GM04503 (cell line): Measurements from ENCODE around the gene SPNS2.

Experiments used
- DNase-seq: peaks from one replicate; pipeline ENCODE4 v3.0.0-alpha.2; 2012; ENCODE audit warnings: low read depth

SPNS2 gene

DNA sequence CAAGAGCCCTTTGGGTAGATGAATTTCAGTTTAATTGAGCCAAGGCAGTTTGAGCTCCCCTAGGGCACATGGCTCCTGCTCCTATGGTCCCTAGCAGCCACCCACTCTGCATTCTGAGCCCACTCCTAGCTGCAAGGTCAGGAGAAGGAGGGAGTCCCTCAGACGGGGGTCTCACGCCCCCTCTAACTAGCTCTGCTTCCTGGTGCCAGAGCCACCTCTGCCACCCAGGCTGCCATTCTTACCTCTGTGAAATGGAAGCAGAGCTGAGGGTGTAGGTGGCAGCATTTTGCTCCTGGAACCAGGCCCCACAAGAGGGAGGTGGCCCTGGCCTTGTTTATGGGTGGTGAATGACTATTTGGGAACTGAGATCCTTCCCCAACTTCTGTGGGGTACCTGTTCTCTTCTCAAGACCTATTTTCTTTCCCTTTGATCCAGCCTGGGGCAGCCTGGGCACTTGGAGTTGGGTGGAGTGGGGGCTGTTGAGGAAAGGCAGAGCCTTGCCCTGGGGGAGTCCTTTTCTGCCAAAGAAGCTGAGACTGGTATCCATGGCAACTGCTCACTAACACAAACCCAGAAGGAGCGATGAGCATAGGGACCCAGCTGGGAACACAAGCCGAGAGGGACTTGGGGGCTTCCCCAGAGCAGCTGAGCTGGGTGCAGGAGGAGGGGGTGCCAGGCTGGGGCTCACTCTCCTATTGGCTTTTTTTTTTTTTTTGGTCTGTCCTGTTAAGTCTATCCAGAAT, 4.8 kb downstream of the SPNS2 start:
- DNase-seq: no peak

DNA sequence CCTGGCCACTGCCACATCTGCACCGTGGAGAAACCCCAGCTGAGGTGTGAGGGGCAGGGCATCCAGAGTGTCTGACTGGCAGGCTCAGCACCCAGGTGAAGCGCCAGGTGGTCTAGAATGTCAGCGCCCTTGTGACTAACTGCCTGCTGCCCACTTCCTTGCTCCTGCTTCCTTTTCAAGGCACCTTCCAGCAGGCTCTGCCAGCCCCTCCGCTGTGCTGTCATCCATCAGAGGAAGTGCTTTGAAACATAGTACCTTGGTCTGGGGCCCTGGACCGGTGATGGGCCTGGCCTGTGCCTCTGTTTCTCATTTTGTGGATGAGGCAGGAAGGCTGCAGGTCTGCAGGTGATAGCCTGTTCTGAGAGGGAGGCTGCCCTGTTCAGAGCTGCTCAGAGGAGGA, 5.5 kb downstream of the SPNS2 start:
- DNase-seq: no peak

DNA sequence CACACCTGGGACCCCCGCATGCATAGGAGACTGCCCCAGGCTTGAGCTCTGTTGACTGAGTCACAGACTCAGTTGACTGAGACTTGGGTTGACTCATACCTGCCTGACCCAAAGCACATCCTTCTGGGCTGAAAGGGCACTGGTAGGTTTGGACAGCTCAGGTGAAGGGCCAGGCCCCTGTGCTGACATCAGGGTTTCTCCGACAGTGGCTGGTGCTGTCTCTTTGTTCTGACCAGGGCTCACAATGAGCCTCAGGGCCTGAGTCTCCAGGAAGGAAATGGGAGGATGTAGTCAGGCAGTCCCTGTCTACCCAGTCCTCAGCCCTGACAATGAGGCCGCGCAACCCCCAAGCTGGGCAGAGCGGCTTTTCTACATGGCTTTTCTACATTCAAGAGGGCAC, 6.5 kb downstream of the SPNS2 start:
- DNase-seq: no peak

DNA sequence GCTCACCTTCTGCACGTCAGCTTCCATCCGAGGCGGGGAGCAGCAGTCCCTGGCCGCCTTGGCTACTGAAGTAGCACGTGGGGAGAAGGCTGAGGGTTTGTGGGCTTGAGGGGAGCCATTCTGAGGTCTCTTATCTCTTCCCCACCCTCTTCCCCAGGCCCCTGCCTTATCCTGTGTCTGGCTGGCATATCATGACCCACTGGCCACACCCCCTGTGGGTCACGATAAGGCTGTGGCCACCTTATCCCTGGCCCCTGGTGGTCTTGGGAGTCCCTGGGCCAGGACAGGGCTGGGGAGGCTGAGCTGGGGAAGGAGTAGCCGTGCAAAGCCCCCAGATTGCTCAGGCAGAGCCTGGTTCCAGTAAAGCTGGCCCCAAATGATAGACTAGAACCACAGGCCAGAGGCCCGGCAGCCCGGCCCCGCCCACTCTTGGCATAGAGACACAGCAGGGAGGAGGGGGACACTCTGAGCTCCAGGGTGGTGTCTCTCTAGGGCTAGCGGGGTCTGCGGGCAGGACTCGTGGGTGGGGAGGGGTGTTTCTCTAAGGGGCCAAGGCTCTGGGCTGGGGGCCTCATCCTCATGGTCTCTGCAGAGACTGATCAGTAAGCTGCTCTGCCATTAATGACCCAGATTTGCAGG, 7.6 kb downstream of the SPNS2 start:
- no peak for DNase-seq

DNA sequence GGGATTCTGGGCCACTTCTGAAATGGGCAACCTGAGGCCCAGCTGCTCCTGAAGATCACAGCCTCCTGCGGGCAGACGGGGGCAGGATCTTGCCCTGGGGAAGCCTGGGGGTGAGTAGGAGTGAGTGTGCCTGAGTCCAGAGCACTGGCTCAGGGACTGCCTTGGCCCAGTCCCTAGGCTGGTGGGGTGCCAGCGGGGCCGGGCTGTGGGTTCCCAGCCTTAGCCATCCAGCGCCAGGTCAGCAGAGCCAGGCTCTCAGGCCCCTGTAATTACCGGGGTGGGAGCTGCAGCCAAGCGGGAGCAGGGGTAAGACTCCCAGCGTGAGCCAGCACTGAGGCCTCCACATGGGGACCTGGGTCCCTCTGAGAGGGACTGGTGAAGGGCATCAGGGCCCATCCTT, 8.2 kb downstream of the SPNS2 start:
- DNase-seq: no peak

DNA sequence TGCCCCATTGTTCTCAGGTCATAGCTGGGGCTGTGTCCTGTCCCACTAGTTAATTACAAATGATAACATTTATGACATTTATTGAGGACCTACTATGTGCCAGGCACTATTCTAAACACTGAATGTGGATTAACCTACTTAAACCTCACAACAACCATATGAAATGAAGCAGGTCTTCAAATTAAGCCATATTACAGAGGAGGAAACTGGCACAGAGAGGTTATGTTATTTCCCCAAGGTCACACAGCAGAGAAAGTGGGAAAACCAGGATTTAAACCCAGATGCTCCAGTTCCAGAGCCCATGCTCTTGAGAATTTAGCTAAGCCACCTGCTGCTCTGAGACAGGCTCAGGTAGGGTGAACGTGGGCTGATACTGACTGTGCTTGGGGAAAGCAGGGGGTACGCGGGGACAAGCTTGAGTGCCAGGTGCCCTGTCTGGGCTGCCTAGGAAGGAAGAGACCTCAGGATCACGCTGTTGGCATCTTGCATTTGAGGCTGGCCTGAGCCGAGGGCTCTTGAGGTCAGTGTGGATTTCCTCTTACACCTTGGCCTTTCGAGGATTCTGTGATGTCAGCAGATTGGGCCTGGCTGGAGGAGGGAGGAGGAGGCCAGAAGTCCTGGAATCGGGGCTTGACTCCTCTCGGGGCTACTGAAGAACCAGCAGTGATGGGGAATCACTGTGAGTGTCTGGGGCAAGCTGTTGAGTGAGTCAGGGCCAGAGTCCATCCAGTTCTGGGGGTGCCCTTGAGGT, 8.9 kb downstream of the SPNS2 start:
- no peak for DNase-seq

DNA sequence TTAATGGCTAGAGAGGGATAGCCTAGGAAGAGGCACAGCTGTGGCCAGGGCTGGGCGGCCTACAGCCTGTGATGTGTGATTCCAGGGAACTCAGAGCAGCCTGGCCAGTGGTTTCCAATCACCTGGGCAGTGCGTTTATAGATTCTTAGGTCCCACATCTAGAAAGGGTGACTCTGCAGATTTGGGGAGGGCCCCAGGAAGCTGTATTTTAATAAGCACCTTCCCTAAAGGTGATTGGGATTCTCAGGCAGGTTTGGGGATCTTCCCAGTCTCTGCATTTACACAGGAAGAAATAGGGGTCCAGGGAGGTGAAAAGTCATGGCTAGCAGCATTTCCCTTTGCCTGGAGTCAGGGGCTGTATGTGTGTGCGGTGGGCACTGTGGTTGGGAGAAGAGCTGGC, 9.5 kb downstream of the SPNS2 start:
- DNase-seq: no peak

DNA sequence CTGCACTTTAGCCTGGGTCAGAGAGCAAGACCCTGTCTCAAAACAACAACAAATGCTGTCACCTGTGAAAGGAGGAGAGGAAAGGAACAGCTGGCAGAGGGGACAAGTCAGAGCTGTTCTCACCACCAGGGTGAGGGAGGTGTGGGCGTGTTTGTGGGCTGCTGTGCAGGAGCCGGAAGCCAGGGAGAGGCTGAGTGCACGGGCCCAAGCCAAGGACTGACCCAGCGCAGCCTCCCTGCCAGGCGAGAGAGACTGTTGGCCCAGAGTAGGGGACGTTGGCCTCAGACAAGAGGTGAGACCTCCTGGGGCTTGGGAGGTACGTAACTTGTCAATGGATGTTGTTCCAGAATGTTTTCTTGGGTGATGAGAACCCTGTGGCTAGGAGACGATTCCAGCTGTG, 10.7 kb downstream of the SPNS2 start:
- no peak for DNase-seq

DNA sequence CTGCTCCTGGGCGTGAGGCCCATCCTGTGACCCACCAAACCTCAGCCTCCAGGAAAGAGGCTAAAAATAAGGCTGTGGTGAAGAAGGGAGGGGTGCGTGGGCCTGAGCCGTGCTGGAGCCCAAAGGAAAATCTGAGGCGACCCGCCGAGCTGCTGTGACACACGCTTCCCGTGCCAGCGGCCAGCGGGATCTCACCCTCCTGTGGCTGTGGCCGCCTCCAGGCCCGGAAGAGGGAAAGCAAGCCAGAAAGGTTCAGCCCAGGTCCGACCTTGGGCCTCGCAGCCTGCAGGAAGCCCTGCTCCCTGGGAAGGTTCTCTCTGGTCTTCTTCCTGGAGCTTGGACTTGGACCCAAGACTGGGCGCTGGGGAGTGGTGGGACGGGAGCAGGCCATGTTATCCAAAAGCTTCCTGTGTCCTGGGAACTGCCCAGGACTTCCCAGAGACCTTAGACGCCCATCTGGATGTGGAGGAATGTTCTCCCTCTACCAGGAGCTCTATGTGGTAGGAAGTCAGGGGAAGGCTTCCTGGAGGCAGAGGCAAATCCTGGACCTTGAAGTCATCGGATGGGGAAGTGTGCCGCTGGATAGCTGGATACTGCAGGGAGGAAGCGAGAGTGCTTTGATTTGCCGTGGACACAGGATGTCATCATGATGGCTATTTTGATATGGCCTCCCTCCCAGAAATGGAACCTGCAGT, 11.4 kb downstream of the SPNS2 start:
- no peak for DNase-seq

DNA sequence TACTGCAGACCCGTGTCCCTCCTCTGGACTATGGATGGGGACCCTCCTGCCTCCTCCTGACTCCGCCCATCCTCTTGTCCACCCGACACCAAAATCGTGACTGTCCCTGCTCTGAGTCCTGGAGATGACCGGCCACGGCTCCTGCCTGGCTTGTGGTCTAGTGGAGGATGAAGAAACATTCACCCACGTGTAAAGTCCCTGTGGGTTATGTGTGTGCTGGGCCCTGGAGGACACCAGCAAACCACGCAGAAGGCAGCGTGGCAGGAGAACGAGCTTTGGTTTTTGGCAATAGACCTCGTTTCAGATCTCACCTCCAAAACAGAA, 11.9 kb downstream of the SPNS2 start:
- DNase-seq: no peak

DNA sequence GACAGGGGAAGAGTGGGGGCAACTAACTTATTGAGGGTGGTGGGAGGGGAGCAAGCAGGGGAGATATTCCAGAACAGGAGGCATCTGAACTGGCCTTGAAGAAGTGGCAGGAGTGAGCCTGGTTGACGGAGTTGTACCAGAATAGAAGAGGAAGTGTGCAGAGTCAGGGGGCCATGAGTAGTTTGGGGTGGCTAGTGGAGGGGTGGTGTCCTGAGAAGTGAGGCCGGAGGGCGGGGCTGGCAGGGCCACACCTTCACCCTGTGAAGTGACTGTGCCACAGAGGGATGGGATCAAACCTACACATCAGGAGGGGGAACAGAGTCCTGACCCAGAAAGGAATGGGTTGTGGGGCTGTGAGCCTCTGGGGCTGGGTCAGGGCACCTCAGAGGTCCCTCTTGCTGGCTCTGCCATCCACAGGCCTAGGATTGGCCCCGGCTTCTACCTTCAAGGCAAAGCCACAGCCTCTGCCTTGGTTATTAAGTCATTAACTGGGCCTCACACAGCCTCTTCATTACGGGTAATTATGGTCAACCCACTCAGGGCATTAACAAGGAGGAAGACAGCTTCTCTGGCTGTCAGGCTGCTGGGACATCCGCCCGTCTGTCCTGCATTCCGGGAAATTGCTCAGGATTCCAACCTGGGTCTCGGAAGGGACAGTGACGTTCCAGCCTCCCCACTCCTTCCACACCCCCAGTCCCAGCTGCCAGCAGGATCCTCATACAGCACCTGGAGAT, 12.7 kb downstream of the SPNS2 start:
- DNase-seq: no peak

DNA sequence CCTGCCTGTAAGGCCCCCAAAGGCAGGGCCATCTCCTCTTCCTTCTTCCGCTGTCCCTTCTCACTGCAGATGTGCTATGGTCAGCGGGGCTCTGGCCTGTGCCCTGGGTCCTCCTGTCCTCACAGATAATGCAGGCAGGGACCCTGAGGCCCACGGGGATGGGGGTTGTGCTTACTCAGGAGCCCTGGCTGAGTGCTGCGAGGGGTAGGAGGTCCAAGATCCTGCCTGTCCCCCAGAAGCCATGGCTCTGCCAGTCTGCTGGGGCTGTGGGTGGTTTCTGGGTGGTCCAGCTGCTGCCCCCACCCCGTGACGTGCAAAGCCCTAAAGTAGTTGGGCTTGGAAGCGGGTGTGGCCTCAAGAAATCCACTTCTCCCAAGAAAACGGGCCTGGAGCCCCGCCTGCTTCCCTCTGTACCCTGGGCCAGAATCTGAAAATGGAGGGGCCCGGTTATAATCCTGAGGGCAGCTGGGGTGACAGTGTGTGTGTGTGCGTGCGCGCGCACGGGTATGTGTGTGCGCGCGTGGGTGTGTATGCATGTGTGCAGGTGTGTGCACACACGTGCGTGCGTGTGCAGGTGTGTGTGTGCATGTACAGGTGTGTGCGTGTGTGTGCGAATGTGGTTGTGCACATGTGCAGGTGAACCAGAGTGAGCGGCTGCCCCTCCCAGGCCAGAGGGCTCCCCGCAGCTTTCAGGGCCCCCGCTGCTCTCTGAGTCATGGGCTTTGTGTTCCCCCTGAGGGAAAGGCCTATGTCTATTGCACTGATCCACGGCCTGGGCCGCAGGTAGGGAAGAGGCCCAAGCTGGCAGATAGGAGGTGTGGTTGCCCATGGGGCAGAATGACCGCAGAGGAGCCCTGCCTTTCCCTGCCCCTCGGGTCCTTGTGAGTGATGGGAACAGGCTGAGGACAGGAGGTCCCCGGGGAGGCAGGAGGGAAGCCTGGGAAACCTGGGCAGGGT, 13.8 kb downstream of the SPNS2 start:
- DNase-seq: no peak

DNA sequence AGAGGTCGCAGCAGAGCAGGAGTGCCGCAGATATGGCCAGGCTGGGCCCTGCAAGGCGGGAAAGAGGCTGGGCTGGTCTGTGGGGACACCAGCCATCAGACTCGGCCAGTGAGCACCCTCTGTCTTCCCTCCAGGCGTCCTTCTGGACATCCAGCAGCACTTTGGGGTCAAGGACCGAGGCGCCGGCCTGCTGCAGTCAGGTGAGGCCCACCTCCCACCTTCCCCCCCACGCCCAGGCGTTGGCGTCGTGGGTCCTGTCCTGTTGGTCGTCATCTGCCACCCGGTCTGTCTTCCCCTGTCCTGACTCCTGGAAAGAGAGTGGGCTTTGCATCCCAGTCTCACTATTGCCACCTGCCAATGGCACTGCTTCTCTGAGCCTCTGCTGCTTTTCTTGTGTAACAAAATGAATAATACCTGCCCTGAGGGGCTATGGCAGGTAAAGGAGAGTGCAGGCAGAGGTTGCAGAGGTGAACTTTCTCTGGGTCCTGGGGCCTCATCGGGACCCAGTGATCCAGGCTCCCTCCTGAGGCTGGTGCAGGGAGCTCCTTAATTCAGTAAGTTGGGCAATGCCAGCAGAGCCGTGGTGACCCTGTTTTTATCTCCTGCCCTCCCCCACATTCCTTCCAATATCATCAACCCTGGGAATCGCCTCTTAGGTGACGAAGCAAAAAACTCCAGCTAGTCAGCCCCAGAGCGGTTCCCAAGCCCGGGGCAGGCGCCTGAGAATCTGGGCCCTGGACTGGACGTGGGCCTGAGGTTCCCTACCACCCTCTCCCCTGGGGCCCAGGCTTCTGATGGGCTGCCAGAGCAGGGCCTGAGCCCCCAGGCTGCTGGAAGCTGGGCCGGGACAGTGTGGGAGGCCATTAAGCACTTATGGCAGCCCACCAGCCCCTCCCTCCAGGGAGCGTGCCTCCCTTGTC, 14.7 kb downstream of the SPNS2 start:
- no peak for DNase-seq

DNA sequence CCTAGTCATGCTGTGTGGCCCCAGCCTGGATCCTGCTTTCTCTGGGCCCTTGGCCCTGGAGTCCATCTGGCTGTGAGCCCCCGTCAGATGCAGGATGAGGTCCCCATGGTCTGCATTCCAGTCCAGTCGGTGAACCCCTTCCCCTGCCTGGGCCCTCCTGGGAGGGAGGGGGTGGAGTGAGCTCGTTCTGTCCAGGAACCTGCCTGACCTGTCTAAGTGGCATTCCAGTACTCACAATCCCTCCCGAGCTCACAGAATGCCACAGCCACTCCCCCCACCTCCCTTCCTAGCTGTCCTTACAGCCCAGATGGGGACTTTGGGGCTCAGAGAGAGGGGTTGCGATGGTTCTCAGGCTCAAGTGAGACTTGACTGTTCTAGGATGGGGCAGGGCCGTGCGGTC, 15.5 kb downstream of the SPNS2 start:
- DNase-seq: no peak

DNA sequence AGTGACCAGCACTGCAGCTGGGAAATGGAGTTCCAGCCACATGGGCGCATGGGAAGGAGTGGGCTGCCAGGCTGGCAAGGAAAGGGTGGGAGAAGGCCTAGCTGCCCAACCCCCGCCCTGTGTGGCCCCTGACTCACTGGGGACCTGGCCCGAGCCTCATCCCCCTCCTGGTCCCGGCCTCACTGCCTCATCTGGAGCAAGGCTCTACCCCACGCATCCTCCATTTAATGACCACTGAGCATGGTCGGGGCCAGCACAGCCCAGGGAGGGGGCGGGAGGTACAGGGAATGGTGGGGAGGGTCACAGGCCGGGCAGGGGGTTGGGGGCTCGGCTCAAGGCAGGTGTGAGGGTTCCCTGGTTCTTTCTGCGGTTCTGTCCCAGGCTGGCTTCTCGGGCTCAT, 16.1 kb downstream of the SPNS2 start:
- no peak for DNase-seq

DNA sequence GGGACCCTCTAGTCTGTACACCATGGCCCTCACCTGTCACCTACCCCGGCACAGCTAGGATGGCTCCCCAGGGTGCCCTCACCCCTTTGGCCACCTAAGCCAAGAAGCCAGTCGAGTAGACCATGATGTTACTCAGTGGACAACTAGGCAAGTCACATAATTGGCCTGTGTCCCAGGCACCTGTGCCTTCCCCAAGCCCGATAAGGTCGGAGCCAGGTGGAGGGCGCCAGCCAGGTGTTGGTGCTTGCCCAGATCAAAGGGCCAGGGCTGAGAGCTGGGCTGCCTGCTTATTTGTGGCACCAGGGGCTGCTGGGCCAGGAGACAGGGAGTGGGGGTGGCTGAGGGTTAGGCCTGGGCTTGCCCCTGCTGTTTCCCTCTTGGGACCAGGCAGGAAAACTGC, 16.8 kb downstream of the SPNS2 start:
- no peak for DNase-seq

DNA sequence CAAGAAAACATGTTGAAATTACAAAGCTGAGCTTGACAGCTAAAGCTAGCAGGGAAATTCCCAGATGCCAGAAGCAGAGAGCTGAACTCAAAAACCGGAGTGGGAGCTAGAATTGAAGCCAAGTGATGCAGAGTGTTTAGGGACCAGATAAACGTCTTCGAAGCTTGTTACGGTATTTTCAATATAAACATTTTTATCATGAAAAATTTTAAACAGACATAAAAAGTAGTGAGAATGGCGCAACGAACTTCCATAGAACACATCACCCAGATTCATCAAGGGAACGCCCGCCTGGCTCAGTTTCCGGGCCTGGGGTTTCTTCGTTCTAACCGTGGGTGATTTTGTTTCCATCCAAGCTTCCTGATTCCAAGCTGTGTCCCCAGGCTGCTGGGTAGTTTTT, 18.1 kb downstream of the SPNS2 start:
- no peak for DNase-seq

DNA sequence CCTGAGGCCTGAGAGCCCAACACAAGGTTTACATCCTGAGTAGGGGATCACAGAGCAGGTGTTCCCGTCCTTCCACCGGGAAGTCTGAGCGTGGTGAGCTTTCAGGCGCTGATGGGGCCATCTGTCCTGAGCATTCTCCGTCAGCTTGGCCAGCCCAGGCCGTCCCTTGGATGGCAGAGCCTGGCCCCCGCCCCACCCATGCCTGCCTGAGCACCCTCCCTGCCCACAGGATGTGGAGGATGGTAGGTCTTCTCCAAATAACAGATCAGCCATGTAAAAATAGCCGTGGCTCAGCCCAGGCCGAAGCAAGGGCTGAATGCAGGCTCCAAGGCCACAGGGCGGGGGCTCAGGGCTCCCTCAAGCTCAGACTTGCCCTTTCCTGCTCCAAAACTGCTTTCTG, 20.2 kb downstream of the SPNS2 start:
- no peak for DNase-seq

DNA sequence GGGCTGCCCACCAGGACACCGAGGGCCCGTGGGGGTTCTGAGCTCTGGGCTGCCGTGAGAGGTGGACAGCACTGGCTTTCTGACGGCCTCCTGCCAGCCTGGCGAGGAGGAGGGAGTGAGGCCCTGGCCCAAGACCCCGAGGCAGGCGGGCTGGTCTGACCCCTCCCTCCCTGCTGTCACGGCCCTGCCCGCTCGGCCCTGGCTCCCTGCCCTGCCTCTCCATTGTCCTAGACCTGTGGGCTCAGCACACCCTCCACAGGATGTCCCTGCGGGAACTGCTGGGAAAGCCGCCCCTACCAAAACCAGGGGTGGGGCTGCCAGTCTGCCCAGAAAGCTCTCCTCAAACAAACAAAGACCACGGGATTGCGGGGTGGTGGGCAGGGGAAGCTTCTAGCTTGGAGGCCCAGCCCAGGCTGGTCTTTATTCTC, 20.7 kb downstream of the SPNS2 start:
- no peak for DNase-seq
